Activated CD8-positive, alpha-beta memory T cell treated with anti-CD3 and anti-CD28 coated beads for 24 hours (primary cell): ENCODE data around the gene NOTUM.
"Not testable (repeated sequence)": the region's sequence is repeated elsewhere in the genome, so short reads cannot be mapped to it uniquely, and the experiment has no call there.

Experiments
- DNase-seq: peaks from one replicate; pipeline ENCODE4 v3.0.0-alpha.2; 2020

NOTUM gene

GRCh38 chr17:81922566-81923301 lies 38.3 kb downstream of the NOTUM start:
- DNase-seq: no peak

GRCh38 chr17:81921996-81922565 lies 38.9 kb downstream of the NOTUM start:
- DNase-seq: no peak

- DNase-seq: no peak
Measured at GRCh38 chr17:81921537-81921862, 39.5 kb downstream of the NOTUM start.

- DNase-seq: no peak
Measured at GRCh38 chr17:81920612-81921536, 40.1 kb downstream of the NOTUM start.

GRCh38 chr17:81918832-81919545 lies 42.0 kb downstream of the NOTUM start:
- no peak for DNase-seq

- not testable (repeated sequence) for DNase-seq
Measured at GRCh38 chr17:81918333-81918669, 42.7 kb downstream of the NOTUM start.

- DNase-seq: peak; percentile 89
Measured at GRCh38 chr17:81917565-81918332, 43.2 kb downstream of the NOTUM start, which contains the start of gene SIRT7. Gene SIRT7 (minus strand): TSS chr17:81918176. CDS start chr17:81918131, 45 bp downstream.

- DNase-seq: no peak
Measured at GRCh38 chr17:81916234-81917001, 44.6 kb downstream of the NOTUM start.

GRCh38 chr17:81915331-81915730 lies 45.7 kb downstream of the NOTUM start:
- DNase-seq: no peak

- DNase-seq: no peak
Measured at GRCh38 chr17:81914103-81914850, 46.7 kb downstream of the NOTUM start.

GRCh38 chr17:81913394-81914102 lies 47.4 kb downstream of the NOTUM start:
- DNase-seq: no peak

GRCh38 chr17:81912441-81913309 lies 48.3 kb downstream of the NOTUM start:
- no peak for DNase-seq

- no peak for DNase-seq
Measured at GRCh38 chr17:81911969-81912368, 49.0 kb downstream of the NOTUM start.

GRCh38 chr17:81911277-81911961 lies 49.6 kb downstream of the NOTUM start, which contains the start of gene PCYT2:
Gene PCYT2 (minus strand): TSS chr17:81911399. CDS start chr17:81911355, 44 bp downstream.
- peak; percentile 95 for DNase-seq

GRCh38 chr17:81910840-81911276 lies 50.1 kb downstream of the NOTUM start:
- DNase-seq: no peak

- DNase-seq: no peak
Measured at GRCh38 chr17:81909966-81910839, 50.8 kb downstream of the NOTUM start.

- no peak for DNase-seq
Measured at GRCh38 chr17:81909231-81909630, 51.8 kb downstream of the NOTUM start.
